Mesenchymal stem cell (in vitro differentiated cells and primary cell): ENCODE measurements around the gene GPR158.

Source experiments
- DNase-seq: peaks from one replicate; pipeline ENCODE4 v3.0.0-alpha.2; 2013
- H2AFZ ChIP-seq: one replicate; pipeline ENCODE4 v1.6.1; 2013; ENCODE audit warnings: low read depth, mild to moderate bottlenecking, control low read depth, inconsistent platforms, low read length, moderate library complexity
- H2AK5ac ChIP-seq: 2 replicates; pipeline ENCODE4 v1.6.1; 2013; ENCODE audit warnings: low read length, moderate library complexity, mild to moderate bottlenecking, inconsistent platforms; ENCODE audit not compliant: severe bottlenecking
- H2BK120ac ChIP-seq: one replicate; pipeline ENCODE4 v1.6.1; 2013; ENCODE audit warnings: low read depth, mild to moderate bottlenecking, inconsistent platforms, low read length, moderate library complexity
- H2BK12ac ChIP-seq, 2 experiments: one replicate each; pipeline ENCODE4 v1.6.1; 2013; ENCODE audit warnings: inconsistent platforms in 2 of 2, low read length in 2 of 2, mild to moderate bottlenecking in 2 of 2, moderate library complexity in 2 of 2, control low read depth in 1 of 2
- H2BK15ac ChIP-seq: one replicate; pipeline ENCODE4 v1.6.1; 2013; ENCODE audit warnings: mild to moderate bottlenecking, low read depth, inconsistent platforms; ENCODE audit not compliant: poor library complexity, severe bottlenecking
- H2BK5ac ChIP-seq: 2 replicates; pipeline ENCODE4 v1.6.1; 2013; ENCODE audit warnings: low read depth, mild to moderate bottlenecking, low read length, control low read depth, inconsistent platforms; ENCODE audit not compliant: poor library complexity, severe bottlenecking
- H3K14ac ChIP-seq, 2 experiments: one replicate each; pipeline ENCODE4 v1.6.1; 2013; ENCODE audit warnings: inconsistent platforms in 2 of 2, low read length in 2 of 2, control low read depth in 1 of 2, mild to moderate bottlenecking in 1 of 2, moderate library complexity in 1 of 2
- H3K18ac ChIP-seq, 2 experiments: one replicate each; pipeline ENCODE4 v1.6.1; 2013; ENCODE audit warnings: inconsistent platforms in 2 of 2, low read length in 2 of 2, control low read depth in 1 of 2, low read depth in 1 of 2, mild to moderate bottlenecking in 1 of 2
- H3K23ac ChIP-seq, 2 experiments: one replicate each; pipeline ENCODE4 v1.6.1; 2013; ENCODE audit warnings: inconsistent platforms in 2 of 2, low read length in 2 of 2, mild to moderate bottlenecking in 2 of 2, moderate library complexity in 2 of 2, control low read depth in 1 of 2
- H3K27ac ChIP-seq: 2 replicates; pipeline ENCODE4 v1.5.1; 2013; ENCODE audit warnings: mild to moderate bottlenecking, moderate library complexity, low read length, control low read depth, inconsistent platforms; ENCODE audit not compliant: poor library complexity, severe bottlenecking
- H3K27me3 ChIP-seq, 2 experiments: 2 replicates each; pipeline versions ENCODE4 v1.6.1 to v1.7.0; 2013; ENCODE audit warnings: low read length in 2 of 2, mild to moderate bottlenecking in 2 of 2, moderate library complexity in 2 of 2, control low read depth in 1 of 2, inconsistent platforms in 1 of 2; ENCODE audit not compliant: control insufficient read depth in 1 of 2, insufficient read depth in 1 of 2
- H3K36me3 ChIP-seq, 2 experiments: 2 replicates each; pipeline versions ENCODE4 v1.6.1 to v1.7.0; 2013; ENCODE audit warnings: low read length in 2 of 2, control low read depth in 1 of 2, inconsistent platforms in 1 of 2, low read depth in 1 of 2, mild to moderate bottlenecking in 1 of 2; ENCODE audit not compliant: insufficient read depth in 2 of 2, control insufficient read depth in 1 of 2
- H3K4ac ChIP-seq, 2 experiments: one replicate each; pipeline ENCODE4 v1.6.1; 2013; ENCODE audit warnings: inconsistent platforms in 2 of 2, low read length in 2 of 2, mild to moderate bottlenecking in 2 of 2, moderate library complexity in 2 of 2, control low read depth in 1 of 2, low read depth in 1 of 2
- H3K4me1 ChIP-seq: 2 replicates; pipeline ENCODE4 v1.6.1; 2013; ENCODE audit warnings: low read depth, low read length, control low read depth; ENCODE audit not compliant: control insufficient read depth, insufficient read depth
- H3K4me2 ChIP-seq: 2 replicates; pipeline ENCODE4 v1.6.1; 2013; ENCODE audit warnings: low read length, mild to moderate bottlenecking, inconsistent platforms; ENCODE audit not compliant: poor library complexity, severe bottlenecking
- H3K4me3 ChIP-seq, 2 experiments: 2 replicates each; pipeline versions ENCODE4 v1.5.1 to v1.7.0; 2013; ENCODE audit warnings: low read length in 2 of 2, mild to moderate bottlenecking in 2 of 2, control low read depth in 1 of 2, low read depth in 1 of 2; ENCODE audit not compliant: insufficient read depth in 1 of 2
- H3K79me1 ChIP-seq: replicated peaks from 2 replicates; pipeline ENCODE4 v1.6.1; 2013; ENCODE audit warnings: mild to moderate bottlenecking, control low read depth, low read length, inconsistent platforms; ENCODE audit not compliant: poor library complexity, severe bottlenecking
- H3K9ac ChIP-seq: 2 replicates; pipeline ENCODE4 v1.7.0; 2013; ENCODE audit warnings: mild to moderate bottlenecking, low read length, moderate library complexity
- H3K9me3 ChIP-seq: 2 replicates; pipeline ENCODE4 v1.7.0; 2013; ENCODE audit warnings: mild to moderate bottlenecking, low read length; ENCODE audit not compliant: control insufficient read depth
- H4K8ac ChIP-seq: one replicate; pipeline ENCODE4 v1.6.1; 2013; ENCODE audit warnings: inconsistent platforms, mild to moderate bottlenecking, low read length, moderate library complexity
- H4K91ac ChIP-seq: one replicate; pipeline ENCODE4 v1.6.1; 2013; ENCODE audit warnings: mild to moderate bottlenecking, low read length, inconsistent platforms
- WGBS: methylation state at CpG from one replicate; pipeline ENCODE4 v1.1.7; 2013; ENCODE audit warnings: mixed read lengths; 5-methylcytosine and 5-hydroxymethylcytosine counted together

Gene GPR158

GRCh38 chr10:25506821-25507335 lies 332.1 kb downstream of the GPR158 start:
- H2BK15ac ChIP-seq = no peak overlapping the region
- H3K23ac ChIP-seq = no peak overlapping the region
- no peaks in the 10 kb centered on the region for H3K79me1 ChIP-seq
- H3K18ac ChIP-seq = no peak overlapping the region
- no peak overlapping the region for H2BK5ac ChIP-seq
- no peak overlapping the region for H2AK5ac ChIP-seq
- H3K9ac ChIP-seq = no peak overlapping the region
- no peaks in the 10 kb centered on the region for H3K36me3 ChIP-seq
- H4K8ac ChIP-seq = no peak overlapping the region
- no peaks in the 10 kb centered on the region for H3K27me3 ChIP-seq
- H3K4me1 ChIP-seq = no peaks in the 10 kb centered on the region
- no peak for DNase-seq
- WGBS = 54% methylated on average over 2 of the region's 2 CpGs
- H4K91ac ChIP-seq = no peak overlapping the region
- no peak overlapping the region for H2BK12ac ChIP-seq
- H3K4me3 ChIP-seq = no peak overlapping the region
- H3K4me2 ChIP-seq = no peak overlapping the region
- H3K27ac ChIP-seq = no peak overlapping the region
- no peak overlapping the region for H3K14ac ChIP-seq
- no peak overlapping the region for H2AFZ ChIP-seq
- no peaks in the 10 kb centered on the region for H3K9me3 ChIP-seq
- H3K4ac ChIP-seq = no peak overlapping the region
- H2BK120ac ChIP-seq = no peak overlapping the region

- Histone ChIP-seq H3K27ac (no peak overlapping the region), H3K27me3 (no peaks in the 10 kb centered on the region), H3K79me1 (no peaks in the 10 kb centered on the region), H3K4me1 (no peaks in the 10 kb centered on the region), H3K18ac (no peak overlapping the region), H2BK5ac (no peak overlapping the region), H3K36me3 (no peaks in the 10 kb centered on the region), H4K8ac (no peak overlapping the region), H3K4me2 (no peak overlapping the region), H2AK5ac (no peak overlapping the region), H3K9me3 (peaks cover 3% of the 10 kb centered on the region), H3K4me3 (no peak overlapping the region), H3K23ac (no peak overlapping the region), H2BK12ac (no peak overlapping the region), H2BK120ac (no peak overlapping the region), H2BK15ac (no peak overlapping the region), H3K14ac (no peak overlapping the region), H4K91ac (no peak overlapping the region), H2AFZ (no peak overlapping the region), H3K9ac (no peak overlapping the region), H3K4ac (no peak overlapping the region)
- DNase-seq = no peak
- WGBS = 71% methylated on average over 4 of the region's 5 CpGs
Measured at GRCh38 chr10:25508112-25508815, 333.5 kb downstream of the GPR158 start.

GRCh38 chr10:25509151-25509550 lies 334.4 kb downstream of the GPR158 start:
- H3K9ac ChIP-seq = no peak overlapping the region
- H3K18ac ChIP-seq = no peak overlapping the region
- no peak overlapping the region for H3K4me2 ChIP-seq
- no peaks in the 10 kb centered on the region for H3K79me1 ChIP-seq
- H2AK5ac ChIP-seq = no peak overlapping the region
- no peak overlapping the region for H2BK5ac ChIP-seq
- H3K27me3 ChIP-seq = no peaks in the 10 kb centered on the region
- no peak overlapping the region for H3K4ac ChIP-seq
- H3K4me3 ChIP-seq = no peak overlapping the region
- WGBS = 84% methylated on average over 5 of the region's 6 CpGs
- no peaks in the 10 kb centered on the region for H3K4me1 ChIP-seq
- H3K14ac ChIP-seq = no peak overlapping the region
- H3K27ac ChIP-seq = no peak overlapping the region
- H4K91ac ChIP-seq = no peak overlapping the region
- H4K8ac ChIP-seq = no peak overlapping the region
- peaks cover 3% of the 10 kb centered on the region for H3K9me3 ChIP-seq
- no peaks in the 10 kb centered on the region for H3K36me3 ChIP-seq
- no peak overlapping the region for H2AFZ ChIP-seq
- no peak overlapping the region for H2BK15ac ChIP-seq
- DNase-seq = no peak
- H3K23ac ChIP-seq = no peak overlapping the region
- no peak overlapping the region for H2BK12ac ChIP-seq
- no peak overlapping the region for H2BK120ac ChIP-seq

- Histone ChIP-seq H3K4me2 (no peak overlapping the region), H3K4me3 (no peak overlapping the region), H3K9ac (no peak overlapping the region), H2BK12ac (no peak overlapping the region), H3K79me1 (no peaks in the 10 kb centered on the region), H3K23ac (no peak overlapping the region), H4K91ac (no peak overlapping the region), H3K4me1 (no peaks in the 10 kb centered on the region), H3K27ac (no peak overlapping the region), H3K18ac (no peak overlapping the region), H3K27me3 (no peaks in the 10 kb centered on the region), H2AFZ (no peak overlapping the region), H3K9me3 (no peaks in the 10 kb centered on the region), H3K4ac (no peak overlapping the region), H3K36me3 (no peaks in the 10 kb centered on the region), H2BK5ac (no peak overlapping the region), H3K14ac (no peak overlapping the region), H2BK120ac (no peak overlapping the region), H2AK5ac (no peak overlapping the region), H4K8ac (no peak overlapping the region), H2BK15ac (no peak overlapping the region)
- no peak for DNase-seq
- WGBS = 63% methylated on average over 2 of the region's 2 CpGs
Measured at GRCh38 chr10:25522294-25522693, 347.5 kb downstream of the GPR158 start.
